HG02884 (cell line): ENCODE measurements around the gene NEDD1.

Experiments
- ATAC-seq: cut with Tn5 transposase; IDR thresholded peaks from one replicate; pipeline ENCODE4 v1.9.1; 2021; ENCODE audit warnings: mild to moderate bottlenecking, moderate library complexity; ENCODE audit not compliant: unreplicated experiment

NEDD1 gene

DNA sequence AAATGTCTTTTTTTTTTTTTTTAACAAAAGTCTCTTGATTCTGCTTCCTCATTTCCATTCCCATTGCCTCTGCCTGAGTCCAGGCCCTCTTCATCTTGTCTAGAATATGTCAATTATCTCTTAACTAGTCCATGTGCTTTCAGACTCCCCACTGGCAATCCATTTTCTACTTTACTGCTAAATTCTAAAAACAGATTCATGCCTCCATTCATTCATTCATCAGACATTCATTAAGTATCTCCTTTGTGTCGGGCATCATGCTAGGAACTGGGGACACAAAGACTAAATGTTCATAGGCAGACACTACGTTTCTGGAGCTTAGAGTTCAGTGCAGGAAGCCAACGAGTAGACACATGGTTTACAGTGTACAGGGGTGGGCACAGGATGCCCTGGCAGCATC, 9.6 kb upstream of the NEDD1 start:
- no peak for ATAC-seq

DNA sequence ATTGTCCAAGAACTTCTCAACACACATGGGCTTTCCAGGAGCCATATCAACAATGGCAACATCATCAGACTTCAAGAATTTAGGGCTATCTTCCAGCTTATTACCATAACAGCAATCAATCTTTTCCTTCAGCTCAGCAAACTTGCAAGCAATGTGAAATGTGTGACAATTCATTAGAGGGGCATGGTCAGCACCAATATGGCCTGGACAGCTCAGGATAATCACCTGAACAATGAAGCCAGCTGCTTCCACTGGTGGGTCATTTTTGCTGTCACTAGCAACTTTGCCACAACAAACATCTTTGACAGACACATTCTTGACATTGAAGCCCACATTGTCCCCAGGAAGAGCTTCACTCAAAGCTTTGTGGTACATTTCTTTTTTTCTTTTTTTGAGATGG, 5.9 kb upstream of the NEDD1 start:
- ATAC-seq = no peak

DNA sequence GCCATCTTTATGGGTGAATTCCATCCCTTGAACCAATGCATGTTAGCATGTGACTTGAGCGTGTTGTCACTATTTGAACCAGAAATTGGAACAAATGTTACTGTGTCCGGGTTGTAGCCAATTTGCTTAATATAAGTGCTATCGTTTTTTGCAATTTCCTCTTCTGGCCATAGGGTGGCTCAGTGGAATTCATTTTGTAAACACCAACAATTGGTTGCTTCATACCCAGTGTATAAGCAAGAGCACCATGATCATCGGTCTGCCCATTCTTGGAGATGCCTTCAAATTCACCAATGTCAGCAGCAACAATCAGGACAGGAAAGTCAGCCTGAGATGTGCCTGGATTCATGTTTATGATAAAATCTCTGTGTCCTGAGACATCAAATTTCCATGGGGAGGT, 5.0 kb upstream of the NEDD1 start:
- ATAC-seq = no peak

DNA sequence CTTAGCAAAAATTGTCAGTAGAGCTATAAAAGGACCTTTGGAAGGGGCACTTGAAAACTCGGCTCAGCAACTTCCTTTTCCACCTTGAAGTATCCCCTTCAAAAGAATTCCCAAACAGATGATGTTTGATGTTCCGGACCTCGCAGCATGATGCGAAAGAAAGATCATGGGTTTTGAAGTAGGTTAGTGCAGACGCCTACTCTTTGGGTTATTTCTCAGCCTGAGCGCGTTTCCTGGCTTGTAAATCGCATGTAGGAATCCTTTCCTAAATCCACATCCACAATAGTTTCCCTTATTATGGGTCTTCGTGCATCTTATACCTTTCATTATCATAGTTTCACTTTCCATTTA, 584 bp upstream of the NEDD1 start:
- ATAC-seq = no peak

DNA sequence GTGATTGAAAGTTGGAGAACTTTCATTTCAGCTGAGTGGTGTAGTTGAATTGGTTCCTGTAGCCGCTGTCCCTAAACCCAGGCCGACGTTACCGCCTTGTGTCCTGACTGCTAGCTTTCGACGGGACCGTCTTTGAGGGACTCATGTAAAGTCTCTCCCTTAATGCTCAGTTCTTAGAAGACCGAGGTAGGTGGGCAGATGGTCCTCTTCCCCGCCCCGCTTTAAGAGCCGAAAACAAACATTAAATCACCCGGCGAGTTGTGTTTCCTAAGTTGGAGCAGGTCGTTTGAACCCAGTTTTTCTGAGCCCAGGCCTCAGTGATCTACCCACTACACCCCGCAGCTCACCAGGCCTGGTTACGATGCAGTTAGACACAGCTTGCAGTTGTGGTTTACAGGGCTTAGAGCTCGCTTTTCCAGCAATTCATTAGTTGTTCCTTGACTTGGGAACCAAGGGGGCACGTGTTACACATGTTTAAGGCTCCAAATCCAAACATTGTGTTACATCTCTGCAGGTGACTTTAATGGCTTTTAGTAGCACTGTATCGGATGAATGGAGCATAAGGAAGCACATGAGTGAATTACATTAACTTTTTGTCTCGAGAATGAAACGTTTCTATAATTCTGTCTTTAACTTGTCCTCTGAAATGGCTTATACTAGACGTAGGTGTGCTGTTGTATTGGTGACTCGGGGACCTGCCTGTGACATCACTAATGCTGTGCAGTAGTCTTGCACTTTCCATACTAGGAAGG, 790 bp downstream of the NEDD1 start:
- peak; percentile 28 for ATAC-seq

DNA sequence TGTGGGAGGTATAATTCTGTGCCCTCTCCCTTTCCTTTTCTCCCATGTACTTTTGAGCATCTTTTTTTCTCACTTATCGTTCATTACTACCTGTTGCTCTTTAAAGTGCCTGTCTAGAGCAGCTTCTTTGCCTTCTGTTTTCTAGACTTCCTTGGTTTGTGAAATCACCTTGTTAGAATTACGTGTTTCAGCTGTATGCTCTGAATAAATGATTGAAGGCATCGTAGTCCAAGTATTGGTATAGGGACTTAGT, 1.3 kb downstream of the NEDD1 start:
- ATAC-seq = no peak

DNA sequence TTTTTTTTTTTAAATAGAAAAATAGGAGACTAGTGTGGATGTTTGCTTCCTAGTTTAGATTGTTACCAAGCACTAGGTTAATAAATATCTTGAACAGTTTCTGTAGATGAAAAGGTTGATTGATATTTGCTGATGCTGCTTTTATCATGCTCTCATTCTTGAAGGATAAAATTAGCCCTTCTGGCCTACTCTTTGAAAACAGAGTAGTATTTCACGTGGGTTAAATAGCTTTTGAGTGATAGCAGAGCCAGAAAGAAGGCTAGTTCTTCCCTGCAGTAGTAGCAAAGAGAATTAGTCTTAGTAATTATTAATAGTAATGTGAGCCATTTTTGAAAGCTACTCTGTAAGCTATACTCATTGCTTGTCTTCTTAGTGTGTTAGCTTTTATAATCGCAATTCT, 5.2 kb downstream of the NEDD1 start:
- no peak for ATAC-seq

DNA sequence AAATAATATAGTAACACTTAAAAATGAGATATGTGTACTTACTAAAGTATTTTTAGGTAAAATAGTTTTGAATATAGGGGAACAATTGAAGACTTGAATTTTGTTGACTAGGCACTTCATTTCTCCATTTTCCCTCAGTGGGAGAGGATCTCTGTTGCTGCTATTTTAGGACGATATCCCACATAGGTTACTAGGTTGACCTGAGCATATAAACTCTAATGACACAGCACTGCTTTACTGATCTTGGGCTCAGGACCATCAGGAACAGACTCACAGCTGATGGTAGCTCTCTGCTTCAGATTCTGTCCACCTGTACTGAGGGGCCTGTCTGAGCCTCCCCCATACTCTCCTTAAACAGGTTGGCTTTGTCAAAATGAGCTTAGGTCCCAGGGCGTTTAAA, 5.9 kb downstream of the NEDD1 start:
- ATAC-seq = no peak

DNA sequence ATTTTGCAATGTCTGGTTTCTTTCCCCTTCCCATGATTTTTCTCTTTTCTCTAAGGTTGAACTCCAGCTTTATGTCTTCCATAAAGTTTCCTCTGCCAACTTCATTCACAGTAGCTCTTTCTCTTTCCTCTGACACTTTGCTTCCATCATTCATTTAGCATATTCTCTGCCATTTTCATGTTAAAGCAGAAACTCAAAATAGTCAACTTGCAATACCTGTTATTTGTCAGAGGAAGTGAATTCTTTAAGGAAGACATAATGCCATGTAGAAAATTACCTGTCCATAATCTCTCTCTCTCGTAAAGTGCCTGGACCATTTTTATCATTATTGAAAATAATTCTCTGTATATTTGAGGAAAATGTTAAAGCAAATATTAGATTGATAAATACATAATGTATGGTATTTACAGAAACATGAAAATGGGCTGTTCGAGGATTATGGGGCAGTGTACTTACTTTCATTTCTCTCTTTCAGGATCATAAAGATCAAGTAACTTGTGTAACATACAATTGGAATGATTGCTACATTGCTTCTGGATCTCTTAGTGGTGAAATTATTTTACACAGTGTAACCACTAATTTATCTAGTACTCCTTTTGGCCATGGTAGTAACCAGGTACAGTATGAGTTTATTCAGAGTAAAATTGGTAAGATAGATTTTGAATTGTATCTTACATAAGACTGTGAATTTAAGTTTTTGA, 12.6 kb downstream of the NEDD1 start:
- ATAC-seq = peak; percentile 50

DNA sequence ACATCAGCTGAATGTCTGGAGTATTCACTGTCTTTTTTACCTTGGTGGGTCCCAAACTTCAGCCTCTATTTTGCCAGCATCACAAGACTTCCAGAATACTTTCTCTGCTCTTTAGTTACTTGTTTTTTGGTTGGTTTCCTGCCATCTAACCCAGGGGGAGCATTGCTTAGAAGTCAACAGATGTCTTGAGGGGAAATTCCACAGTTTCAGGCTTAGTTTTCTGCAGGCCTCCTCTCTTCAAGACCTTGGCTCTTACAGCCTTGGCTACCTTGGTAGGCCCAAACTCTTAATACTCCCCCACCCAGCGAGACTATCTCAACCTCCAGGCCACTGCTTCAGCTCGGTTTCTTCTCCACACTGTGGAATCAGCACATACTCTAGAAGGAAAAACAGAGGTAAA, 41.7 kb downstream of the NEDD1 start:
- ATAC-seq = peak; percentile 86

DNA sequence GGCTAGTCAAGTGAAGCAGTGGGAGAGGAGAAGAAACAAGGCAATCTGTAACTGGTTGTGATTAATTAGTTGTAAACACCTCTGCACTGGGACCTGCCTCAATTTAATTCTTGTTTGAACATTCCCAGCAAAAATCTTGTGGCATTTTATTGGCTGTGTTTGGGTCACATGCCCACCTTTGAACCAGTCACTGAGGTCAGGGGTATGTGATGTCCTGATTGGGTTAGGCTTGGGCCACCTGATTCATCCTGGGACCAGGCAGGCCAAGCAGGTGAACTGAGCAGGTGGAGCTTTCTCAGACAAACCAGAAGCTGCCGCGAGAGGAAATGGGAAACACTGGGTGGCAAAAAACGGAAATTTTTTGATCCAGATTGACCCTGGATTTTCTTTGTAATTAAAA, 72.5 kb downstream of the NEDD1 start:
- no peak for ATAC-seq

DNA sequence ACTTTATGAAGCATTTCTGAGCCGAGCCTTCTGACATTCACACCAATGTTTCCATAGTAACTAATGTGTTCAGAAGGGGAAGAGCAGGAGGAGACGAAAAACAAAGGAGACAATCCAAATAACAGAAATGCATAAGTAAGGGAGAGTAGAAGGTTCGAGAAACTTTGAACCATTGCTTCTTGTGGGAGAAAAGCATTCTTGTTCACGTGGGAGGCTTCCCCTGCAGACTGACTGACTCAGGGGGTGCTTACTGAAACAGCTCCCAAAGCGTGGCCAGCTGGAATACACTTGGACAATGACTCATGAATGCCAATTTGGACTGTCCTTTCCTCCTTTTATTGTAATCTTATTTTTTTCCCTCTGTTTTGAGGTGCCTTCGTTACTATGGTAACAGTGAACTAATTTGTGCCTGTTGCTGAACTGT, 73.9 kb downstream of the NEDD1 start:
- no peak for ATAC-seq

DNA sequence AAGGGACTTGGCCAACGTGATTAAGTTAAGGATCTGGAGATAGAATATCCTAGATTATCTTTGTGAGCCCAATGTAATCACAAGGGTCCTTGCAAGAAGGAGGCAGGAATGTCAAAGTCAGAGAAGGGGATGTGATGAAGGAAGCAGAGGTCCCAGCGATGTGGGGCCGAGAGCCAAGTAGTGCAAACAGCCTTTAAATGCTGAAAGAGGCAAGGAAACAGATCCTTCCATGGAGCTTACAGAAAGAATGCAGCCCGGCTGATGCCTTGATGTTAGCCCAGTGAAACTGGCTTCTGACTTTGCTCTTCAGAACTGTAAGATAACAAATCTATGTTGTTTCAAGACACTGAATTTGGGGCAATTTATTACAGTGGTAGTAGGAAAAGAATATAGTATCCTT, 74.9 kb downstream of the NEDD1 start:
- ATAC-seq = no peak

DNA sequence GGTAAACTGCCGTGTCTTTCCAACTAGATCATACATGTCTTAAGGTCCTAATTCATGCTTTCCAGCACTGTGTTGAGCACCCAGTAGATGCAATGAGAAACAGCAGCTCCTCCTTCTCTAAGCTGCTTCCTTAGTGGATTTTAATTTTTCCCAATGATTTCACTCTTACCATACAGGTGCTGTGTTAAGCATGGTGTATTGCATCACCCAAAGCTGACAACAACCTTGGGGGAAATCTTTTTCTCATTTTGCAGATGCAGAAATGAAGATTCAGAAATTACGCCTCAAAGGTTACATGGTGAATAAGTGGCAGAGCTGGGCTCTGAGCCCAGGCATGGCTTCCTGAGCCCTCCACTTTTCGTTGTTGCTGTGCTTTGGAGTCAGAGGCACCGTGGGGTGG, 75.6 kb downstream of the NEDD1 start:
- no peak for ATAC-seq

DNA sequence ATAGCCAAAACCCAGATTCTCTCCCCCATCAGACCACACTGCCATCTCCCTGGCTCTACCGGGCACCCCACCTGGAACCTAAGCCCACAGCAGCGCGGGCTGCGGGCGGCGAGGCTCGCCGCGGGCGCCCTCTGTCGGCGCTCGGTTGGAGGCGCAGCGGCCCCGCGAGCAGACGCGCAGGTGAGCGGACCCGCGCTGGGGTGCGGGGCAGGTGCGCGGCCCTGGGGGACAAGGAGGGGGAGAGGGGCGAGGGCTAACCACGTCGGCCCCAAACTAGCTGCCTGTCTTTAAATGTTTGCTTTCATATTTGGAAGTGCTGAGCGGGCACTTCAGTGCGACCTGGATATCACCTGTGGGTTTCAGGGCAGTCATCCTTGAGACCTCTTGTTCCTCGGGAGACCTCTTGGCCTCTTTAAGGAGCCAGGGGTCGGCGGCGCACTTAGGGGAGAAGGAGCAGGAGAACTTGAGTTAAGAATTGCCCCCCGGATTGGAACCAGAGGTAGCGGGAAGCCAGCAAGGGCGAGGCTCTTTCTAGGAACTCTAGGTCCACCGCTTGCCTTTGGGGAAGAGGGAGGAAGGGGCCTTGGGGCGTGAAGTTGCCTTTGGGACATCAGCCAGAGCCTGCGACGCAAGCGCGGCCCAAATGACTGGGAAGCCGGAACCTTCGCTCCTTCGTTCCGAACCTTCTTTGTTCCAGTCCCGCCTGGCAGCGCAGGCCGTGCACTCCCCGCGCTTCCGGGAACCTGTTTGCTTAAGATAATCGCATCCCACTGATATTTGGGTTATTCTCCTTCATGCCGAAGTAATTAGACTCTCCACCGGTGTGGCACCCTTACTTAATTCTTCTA, 78.7 kb downstream of the NEDD1 start:
- peak; percentile 76 for ATAC-seq

DNA sequence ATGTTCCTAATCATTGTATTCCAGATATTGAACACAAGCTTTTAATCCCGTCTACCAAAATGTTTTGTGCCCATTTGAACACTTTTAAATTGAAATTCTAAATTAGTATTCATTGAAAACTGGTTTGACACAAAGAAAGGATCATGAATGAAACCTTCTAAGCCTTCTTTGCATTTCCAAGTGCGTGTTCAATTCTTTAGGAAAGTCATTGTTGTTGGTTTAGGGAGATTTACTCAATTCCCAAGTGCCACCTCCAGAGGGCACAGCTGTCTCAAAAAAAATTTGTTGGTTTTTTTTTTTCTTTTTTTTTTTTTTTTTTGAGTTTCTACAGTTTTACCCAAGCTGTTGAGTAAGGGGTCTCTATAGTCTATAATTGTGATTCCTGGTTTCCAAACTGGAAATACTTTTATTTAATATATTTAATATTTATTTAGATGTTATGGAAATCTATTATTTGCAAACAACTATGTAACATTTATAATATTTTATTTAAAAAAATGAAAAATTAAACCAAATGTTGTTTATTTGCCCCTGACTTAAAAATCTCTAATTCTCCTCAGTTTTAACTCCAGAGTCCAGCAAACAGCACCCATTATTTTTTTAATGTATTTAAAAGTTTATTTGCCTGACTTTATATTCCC, 79.9 kb downstream of the NEDD1 start:
- ATAC-seq = no peak

DNA sequence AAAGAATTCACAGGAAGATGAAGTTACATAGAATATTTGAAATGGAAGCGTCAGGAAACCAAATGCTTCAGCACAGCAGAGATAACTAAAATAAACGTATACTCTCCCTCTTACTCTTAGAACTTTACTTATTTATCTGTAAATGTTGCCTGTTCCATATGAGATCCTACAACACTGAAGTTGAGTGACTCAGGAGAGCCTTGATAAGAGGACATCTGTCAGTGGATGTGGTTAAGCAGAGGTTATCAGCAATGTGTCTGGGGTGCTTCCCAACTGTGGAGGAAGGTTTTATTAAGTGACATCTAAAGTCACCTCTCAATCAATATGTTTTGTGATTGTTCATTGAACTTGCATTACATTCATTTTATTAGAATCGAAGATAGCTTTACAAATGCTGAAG, 81.9 kb downstream of the NEDD1 start:
- no peak for ATAC-seq

DNA sequence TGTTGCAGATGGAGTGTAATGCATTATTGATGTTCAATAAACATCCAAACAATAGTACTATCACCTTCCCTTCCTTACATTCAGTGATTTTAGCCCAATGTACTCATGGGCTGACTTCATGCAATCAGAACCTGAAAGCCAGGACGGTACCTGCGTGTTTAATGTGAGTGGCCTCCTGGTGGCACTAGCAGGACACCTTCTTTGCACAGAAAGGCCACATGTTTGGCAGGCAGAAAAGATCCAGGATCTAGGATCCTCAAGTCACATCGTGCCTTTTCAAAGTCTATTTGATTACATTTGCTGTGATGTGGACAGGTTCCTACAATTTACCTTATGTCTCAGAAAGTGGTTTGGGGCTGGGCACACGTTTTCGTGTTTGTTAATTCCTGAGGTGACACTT, 82.9 kb downstream of the NEDD1 start:
- ATAC-seq = no peak

DNA sequence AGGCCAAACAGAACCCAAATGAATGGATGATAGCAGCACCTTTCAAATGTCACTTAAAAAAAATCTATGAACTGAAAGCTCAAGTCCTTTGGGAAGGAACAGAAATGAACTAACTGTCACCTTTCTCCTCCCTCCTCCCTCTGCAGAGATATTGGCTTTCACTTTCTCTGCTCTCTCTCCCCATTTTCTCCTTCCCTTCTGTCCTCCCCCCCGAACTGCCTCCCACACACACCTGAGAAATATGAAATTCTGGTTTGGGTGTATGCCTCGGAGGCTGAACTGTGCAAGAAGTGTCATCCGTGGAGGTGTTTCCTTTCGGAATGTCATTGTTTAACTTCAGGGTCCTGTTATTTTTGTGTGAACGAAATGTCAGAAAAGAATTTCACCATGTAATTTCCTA, 87.8 kb downstream of the NEDD1 start:
- no peak for ATAC-seq

DNA sequence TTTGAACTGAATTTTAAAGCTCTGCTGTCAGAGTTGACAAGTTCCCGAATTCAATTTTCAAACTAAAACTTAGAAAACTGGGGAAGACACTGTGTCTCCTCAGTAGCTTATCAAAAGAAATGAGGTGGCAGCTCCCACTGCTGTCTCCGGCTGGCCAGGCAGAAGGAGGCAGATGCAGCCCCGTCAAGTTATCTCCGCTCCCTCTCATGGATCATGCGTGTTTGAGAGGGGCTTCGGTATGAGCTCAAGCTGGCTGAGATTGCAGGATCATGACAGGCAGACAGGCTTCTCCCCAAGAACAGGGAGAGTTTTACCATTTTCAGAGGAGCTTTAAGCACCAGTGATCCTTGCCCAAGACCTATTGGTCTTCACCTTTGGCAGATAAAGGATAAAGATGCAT, 88.8 kb downstream of the NEDD1 start:
- ATAC-seq = no peak

DNA sequence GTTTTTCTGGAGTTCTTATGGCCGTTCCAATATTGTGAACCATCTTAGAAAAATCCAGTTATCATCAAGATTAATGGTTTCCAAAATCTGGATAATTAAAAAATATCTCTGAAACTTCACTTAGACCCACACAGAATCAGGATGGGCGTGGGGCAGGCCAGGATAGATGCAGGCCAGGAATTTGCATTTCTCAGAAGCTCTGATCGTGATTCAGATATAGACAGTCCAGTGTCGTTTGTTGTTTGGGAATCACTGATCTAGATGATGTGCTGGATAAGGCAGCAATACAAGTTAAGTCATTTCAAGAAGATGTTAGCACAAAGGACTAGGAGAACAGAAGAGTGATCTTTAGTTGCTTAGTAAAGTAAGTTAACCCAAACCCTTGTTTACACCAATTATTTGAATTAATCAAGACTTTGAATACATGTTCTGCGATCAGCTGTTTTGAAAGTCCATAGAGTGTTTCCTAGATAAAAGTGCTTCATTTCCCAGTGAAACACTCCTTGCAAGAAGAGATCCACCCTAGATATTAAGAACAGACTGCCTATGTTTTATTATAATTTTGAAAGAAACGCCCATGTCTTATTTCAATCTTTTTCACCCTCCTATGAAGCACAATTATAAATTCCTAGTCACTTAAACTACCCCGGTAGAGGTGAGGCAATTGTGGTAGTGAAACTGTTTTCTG, 90.9 kb downstream of the NEDD1 start:
- ATAC-seq = no peak
